MM.1S (cell line): ENCODE data around the gene FOXP2.

Experiments used
- EZH2 ChIP-seq: fragments of 300-600 bp; sonication (generic); optimal IDR thresholded peaks from 2 replicates; pipeline ENCODE3; 2017; ENCODE audit warnings: low read depth, mild to moderate bottlenecking, antibody characterized with exemption, low read length, mixed read lengths
- EZH2phosphoT487 ChIP-seq: fragments of 300-600 bp; sonication (generic); IDR thresholded peaks from 2 replicates; pipeline ENCODE4 v1.6.1; 2018; ENCODE audit warnings: antibody characterized with exemption, low read length

DNA sequence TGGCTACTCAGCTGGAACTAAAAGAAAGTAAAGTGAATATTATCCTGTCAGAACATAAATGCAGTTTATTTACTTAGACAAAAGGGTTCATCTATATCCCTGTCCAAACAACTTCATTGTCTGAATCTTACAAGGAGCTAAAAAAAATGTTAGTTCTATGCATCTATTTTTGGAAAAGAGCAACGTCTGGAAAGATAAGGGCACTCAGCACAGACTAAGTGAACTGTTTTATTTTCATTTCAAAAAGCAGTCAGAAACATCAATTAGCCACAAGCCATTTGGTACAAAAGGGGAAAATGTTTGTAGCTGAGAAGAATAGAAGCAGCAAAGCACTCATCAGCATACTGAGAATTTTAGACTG, 245.5 kb downstream of the FOXP2 start:
- no peak for TF ChIP-seq EZH2phosphoT487
- TF ChIP-seq EZH2 = no peak
